Type B pancreatic cell (in vitro differentiated cells): ENCODE data around the gene EIF6. TPM values are rescaled to one million over a fixed set of nuclear protein-coding genes. Genes with fewer than 3 reads are reported as not detected.

Source experiments
- DNase-seq: peaks from one replicate; pipeline ENCODE4 v3.0.0; 2021; ENCODE audit warnings: mixed read lengths; ENCODE audit not compliant: unreplicated experiment; ENCODE audit errors: extremely low spot score
- H3K27ac Mint-ChIP-seq: 2 replicates; pipeline ENCODE4 v1.8.0; 2021; ENCODE audit warnings: mild to moderate bottlenecking, mixed read lengths
- H3K27me3 Mint-ChIP-seq: 2 replicates; pipeline ENCODE4 v1.8.0; 2021; ENCODE audit warnings: mixed read lengths
- H3K36me3 Mint-ChIP-seq: 2 replicates; pipeline ENCODE4 v1.8.0; 2021; ENCODE audit warnings: mixed read lengths
- H3K4me1 Mint-ChIP-seq: one replicate; pipeline ENCODE4 v1.8.0; 2021; ENCODE audit warnings: mixed read lengths; ENCODE audit not compliant: unreplicated experiment
- H3K4me3 Mint-ChIP-seq: 2 replicates; pipeline ENCODE4 v1.8.0; 2021; ENCODE audit warnings: mild to moderate bottlenecking, mixed read lengths
- H3K9me3 Mint-ChIP-seq: 2 replicates; pipeline ENCODE4 v1.8.0; 2021; ENCODE audit warnings: mixed read lengths
- CTCF ChIP-seq: fragments of 200-600 bp; sonication (generic); conservative IDR thresholded peaks from 2 replicates; pipeline ENCODE4 v1.5.0; 2021; ENCODE audit warnings: antibody characterized with exemption, mild to moderate bottlenecking
- total RNA-seq: library from RNA; stranded (reverse); gene quantifications from 2 replicates; pipeline ENCODE4 v1.2.1, GENCODE V29; 2021; ENCODE audit warnings: low replicate concordance

Gene EIF6
- total RNA-seq, 1 donor from 2014 or later, result 124 TPM

DNA sequence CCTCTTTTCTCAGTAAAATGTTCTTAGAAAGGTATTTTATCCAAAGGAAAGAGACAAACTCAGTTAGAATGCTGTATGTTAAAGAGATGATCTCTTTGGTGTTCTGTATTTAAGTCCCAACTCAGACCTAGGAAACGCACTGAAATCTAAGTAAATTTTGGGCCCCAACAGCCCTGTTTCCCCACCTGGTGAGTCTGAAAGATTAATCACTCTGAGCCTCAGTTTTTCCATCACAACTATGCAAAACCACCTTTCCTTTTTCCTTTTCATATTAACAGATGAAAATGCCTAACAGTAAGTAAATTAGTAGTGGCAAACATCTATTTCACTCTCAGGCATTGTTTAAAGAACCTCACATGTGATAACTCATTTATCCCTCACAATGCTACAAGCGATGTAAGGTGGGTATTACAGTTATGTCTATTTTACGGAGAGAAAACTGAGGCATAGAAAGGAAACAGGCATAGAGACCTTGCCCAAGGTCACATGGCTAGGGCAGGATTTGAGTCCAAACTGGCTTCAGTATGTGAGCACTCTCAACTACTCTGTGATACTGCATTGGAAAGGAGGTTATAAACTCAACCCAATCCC, 43.6 kb upstream of the EIF6 start:
- H3K27ac Mint-ChIP-seq, result peak overlapping the region; percentile 29
- no peaks in the 10 kb centered on the region for H3K36me3 Mint-ChIP-seq
- H3K4me3 Mint-ChIP-seq, result no peak overlapping the region
- no peaks in the 10 kb centered on the region for H3K9me3 Mint-ChIP-seq
- H3K4me1 Mint-ChIP-seq, result peaks cover 27% of the 10 kb centered on the region
- H3K27me3 Mint-ChIP-seq, result no peaks in the 10 kb centered on the region
- no peak for TF ChIP-seq CTCF
- DNase-seq, result no peak

GRCh38 chr20:35327074-35327976, 42.8 kb upstream of the EIF6 start:
- no peaks in the 10 kb centered on the region for H3K36me3 Mint-ChIP-seq
- H3K27ac Mint-ChIP-seq, result peak overlapping the region; percentile 58
- DNase-seq, result no peak
- no peaks in the 10 kb centered on the region for H3K9me3 Mint-ChIP-seq
- H3K4me1 Mint-ChIP-seq, result peaks cover 26% of the 10 kb centered on the region
- no peak for TF ChIP-seq CTCF
- H3K27me3 Mint-ChIP-seq, result no peaks in the 10 kb centered on the region
- H3K4me3 Mint-ChIP-seq, result no peak overlapping the region

- Mint-ChIP-seq H3K36me3 (no peaks in the 10 kb centered on the region), H3K4me3 (no peak overlapping the region), H3K27ac (peak overlapping the region; percentile 58), H3K4me1 (peaks cover 26% of the 10 kb centered on the region), H3K27me3 (no peaks in the 10 kb centered on the region), H3K9me3 (no peaks in the 10 kb centered on the region)
- DNase-seq, result no peak
- TF ChIP-seq CTCF, result no peak
These were observed 42.1 kb upstream of the EIF6 start for GRCh38 chr20:35326740-35327073.

- Mint-ChIP-seq H3K36me3 (no peaks in the 10 kb centered on the region), H3K4me1 (peaks cover 26% of the 10 kb centered on the region), H3K27me3 (no peaks in the 10 kb centered on the region), H3K27ac (peak overlapping the region; percentile 58), H3K4me3 (no peak overlapping the region), H3K9me3 (no peaks in the 10 kb centered on the region)
- DNase-seq, result no peak
- no peak for TF ChIP-seq CTCF
These were observed 41.6 kb upstream of the EIF6 start for GRCh38 chr20:35326021-35326739.

DNA sequence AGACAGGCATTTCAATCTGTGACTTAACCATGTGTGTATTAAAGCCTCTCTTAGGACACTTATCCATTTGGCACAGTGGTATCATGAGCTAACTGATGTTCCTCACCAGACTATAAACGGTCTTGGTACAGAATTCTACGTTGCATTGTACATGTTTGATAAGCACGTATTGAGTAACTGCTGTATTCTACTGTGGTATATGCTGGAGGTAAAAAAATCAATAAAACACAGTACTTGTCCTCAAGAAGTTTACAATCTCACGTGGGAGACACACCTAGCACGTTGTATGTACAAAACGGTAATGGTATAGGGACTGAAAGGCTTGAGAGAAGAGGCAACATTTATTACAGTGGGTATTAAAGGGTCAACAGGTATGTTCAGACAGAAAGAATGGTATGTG, 40.8 kb upstream of the EIF6 start:
- H3K4me1 Mint-ChIP-seq, result peaks cover 32% of the 10 kb centered on the region
- H3K9me3 Mint-ChIP-seq, result no peaks in the 10 kb centered on the region
- no peak for DNase-seq
- H3K36me3 Mint-ChIP-seq, result no peaks in the 10 kb centered on the region
- no peaks in the 10 kb centered on the region for H3K27me3 Mint-ChIP-seq
- peak overlapping the region; percentile 58 for H3K27ac Mint-ChIP-seq
- no peak for TF ChIP-seq CTCF
- H3K4me3 Mint-ChIP-seq, result no peak overlapping the region
